MG63 (cell line): ENCODE results near the gene ADAMTS2. TPM values are rescaled to one million over a fixed set of nuclear protein-coding genes. Genes with fewer than 3 reads are reported as not detected.

Experiments used
- DNase-seq: peaks from one replicate; pipeline ENCODE4 v3.0.0-alpha.2; 2020
- H3K27me3 ChIP-seq: fragments of 250-450 bp; sonication (Bioruptor Pico); 2 replicates; pipeline ENCODE4 v1.5.1; 2020; ENCODE audit warnings: mild to moderate bottlenecking, moderate library complexity
- H3K36me3 ChIP-seq: fragments of 250-450 bp; sonication (Bioruptor Pico); 2 replicates; pipeline ENCODE4 v1.5.1; 2020; ENCODE audit warnings: mild to moderate bottlenecking, moderate library complexity
- H3K4me3 ChIP-seq: fragments of 250-450 bp; sonication (Bioruptor Pico); 2 replicates; pipeline ENCODE4 v1.5.1; 2020; ENCODE audit warnings: mild to moderate bottlenecking, moderate library complexity
- H3K9me3 ChIP-seq: fragments of 250-450 bp; sonication (Bioruptor Pico); 2 replicates; pipeline ENCODE4 v1.5.1; 2020; ENCODE audit warnings: mild to moderate bottlenecking, moderate library complexity
- total RNA-seq: library from RNA; depleted of rRNA; stranded (reverse); fragments of >200 nt; shearing (Covaris generic); gene quantifications from 2 replicates; pipeline ENCODE4 v1.2.3, GENCODE V29; 2014; ENCODE audit warnings: low replicate concordance

ADAMTS2 gene
- total RNA-seq, 1 experiment from 2014 or later, result 141 TPM

GRCh38 chr5:179151286-179152118 is 193.8 kb downstream of the ADAMTS2 start:
- DNase-seq, result no peak
- no peak overlapping the region for H3K4me3 ChIP-seq
- no peaks in the 10 kb centered on the region for H3K9me3 ChIP-seq
- H3K27me3 ChIP-seq, result no peaks in the 10 kb centered on the region
- peaks cover 90% of the 10 kb centered on the region for H3K36me3 ChIP-seq

GRCh38 chr5:179150011-179150410 is 195.2 kb downstream of the ADAMTS2 start:
- Histone ChIP-seq H3K27me3 (no peaks in the 10 kb centered on the region), H3K36me3 (peaks cover 86% of the 10 kb centered on the region), H3K4me3 (no peak overlapping the region), H3K9me3 (no peaks in the 10 kb centered on the region)
- no peak for DNase-seq

DNA sequence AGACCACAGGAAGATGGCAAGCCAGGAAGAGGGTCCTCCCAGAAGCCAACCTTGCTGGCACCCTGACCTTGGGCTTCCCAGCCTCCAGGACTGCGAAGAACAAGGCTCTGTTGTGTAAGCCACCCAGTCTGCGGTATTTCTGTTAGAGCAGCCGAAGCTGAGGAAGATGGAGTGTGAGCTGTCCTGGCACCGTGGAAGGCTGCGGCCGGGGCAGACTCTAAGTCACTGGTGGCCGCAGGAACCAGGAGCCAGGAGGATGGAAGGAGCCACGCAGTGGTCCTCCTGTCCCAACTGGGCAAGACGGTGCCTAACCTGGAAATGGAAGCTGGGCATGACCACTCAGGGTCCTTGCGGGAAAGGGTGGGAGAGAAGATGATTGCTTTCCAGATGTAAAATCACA is 196.0 kb downstream of the ADAMTS2 start:
- Histone ChIP-seq H3K9me3 (no peaks in the 10 kb centered on the region), H3K4me3 (no peak overlapping the region), H3K36me3 (peaks cover 79% of the 10 kb centered on the region), H3K27me3 (no peaks in the 10 kb centered on the region)
- DNase-seq, result no peak

DNA sequence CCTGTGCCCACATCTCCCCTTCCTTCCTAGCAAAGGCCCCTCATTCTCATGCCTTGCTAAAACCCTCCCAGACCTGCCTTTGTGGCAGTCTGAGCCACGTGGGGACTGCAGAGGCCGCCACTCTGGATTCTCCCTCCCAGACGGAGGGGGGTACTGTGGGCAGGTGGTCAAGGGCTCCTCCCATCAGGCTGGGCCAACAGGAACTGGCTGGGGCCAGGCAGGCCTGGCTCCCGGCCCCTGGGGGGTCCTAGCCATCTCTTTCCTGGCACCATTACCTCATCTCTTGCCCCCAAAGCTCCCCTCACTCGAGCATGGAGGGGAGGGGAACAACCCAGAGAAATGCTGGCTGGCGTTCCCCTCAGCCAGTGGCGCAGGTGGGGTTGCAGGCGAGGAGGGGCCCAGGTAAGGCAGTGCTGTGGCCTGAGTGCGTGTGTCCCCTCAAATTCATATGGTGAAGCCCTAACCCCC is 196.5 kb downstream of the ADAMTS2 start:
- H3K4me3 ChIP-seq, result no peak overlapping the region
- H3K9me3 ChIP-seq, result no peaks in the 10 kb centered on the region
- H3K36me3 ChIP-seq, result peaks cover 73% of the 10 kb centered on the region
- no peak for DNase-seq
- no peaks in the 10 kb centered on the region for H3K27me3 ChIP-seq

- no peak overlapping the region for H3K4me3 ChIP-seq
- peaks cover 68% of the 10 kb centered on the region for H3K36me3 ChIP-seq
- DNase-seq, result no peak
- H3K27me3 ChIP-seq, result no peaks in the 10 kb centered on the region
- H3K9me3 ChIP-seq, result no peaks in the 10 kb centered on the region
These were observed 197.1 kb downstream of the ADAMTS2 start for GRCh38 chr5:179147991-179148702.

DNA sequence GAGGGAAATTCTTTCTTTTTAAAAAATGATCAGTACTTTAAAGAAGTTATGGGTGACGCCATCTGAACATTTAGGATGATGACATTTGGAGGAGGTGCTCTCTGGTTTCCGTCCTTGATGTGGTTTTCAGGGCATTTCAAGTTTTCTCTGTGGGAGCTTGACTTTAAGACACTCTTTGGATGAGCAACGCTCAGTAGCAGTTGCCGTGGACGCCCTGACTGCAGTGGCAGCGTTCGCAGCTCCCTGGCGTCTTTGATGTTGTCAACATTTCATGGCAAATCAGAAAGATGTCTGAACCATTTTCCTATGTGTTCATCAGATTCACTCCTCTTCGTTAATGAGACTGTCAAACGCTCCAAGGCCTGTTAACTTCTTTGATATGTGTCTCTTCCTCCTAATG is 199.0 kb downstream of the ADAMTS2 start:
- no peaks in the 10 kb centered on the region for H3K9me3 ChIP-seq
- no peak overlapping the region for H3K4me3 ChIP-seq
- no peaks in the 10 kb centered on the region for H3K27me3 ChIP-seq
- DNase-seq, result no peak
- peaks cover 58% of the 10 kb centered on the region for H3K36me3 ChIP-seq

GRCh38 chr5:179143446-179143845 is 201.8 kb downstream of the ADAMTS2 start:
- Histone ChIP-seq H3K36me3 (peaks cover 47% of the 10 kb centered on the region), H3K4me3 (no peak overlapping the region), H3K9me3 (no peaks in the 10 kb centered on the region), H3K27me3 (no peaks in the 10 kb centered on the region)
- no peak for DNase-seq

DNA sequence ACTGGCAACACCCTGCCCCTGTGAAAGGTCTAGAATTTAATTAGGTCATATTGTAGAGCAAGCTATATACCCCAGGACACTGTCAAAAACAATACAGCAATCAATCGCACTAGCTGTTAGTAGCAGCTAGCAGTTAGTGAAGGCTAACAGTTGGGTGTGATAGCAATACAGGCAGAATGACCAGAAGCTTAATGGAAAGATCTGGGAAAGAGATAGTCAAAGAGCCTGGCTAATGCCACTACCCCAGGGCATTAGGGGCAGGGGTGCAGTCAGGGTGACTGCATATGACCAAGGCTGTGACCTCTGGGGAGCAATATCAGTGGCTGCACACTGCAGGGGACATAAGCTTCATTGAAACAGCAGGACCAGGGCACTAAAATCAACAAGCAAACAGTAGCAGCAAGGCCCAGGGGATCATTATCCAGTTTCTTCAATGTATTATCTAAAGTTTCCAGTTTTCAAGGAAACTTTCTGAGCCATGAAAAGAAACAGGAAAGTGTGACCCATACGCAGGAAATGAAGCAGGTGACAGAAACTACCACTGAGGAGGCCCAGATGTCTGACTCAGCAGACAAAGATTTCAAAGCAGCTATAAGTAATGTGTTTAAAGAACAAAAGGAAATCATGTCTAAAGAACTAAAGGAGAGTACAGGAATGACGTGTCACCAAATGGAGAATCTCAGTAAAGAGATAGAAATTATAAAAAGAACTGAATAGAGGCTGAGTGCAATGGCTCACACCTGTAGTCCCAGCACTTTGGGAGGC is 202.6 kb downstream of the ADAMTS2 start:
- H3K4me3 ChIP-seq, result no peak overlapping the region
- DNase-seq, result no peak
- H3K27me3 ChIP-seq, result no peaks in the 10 kb centered on the region
- H3K36me3 ChIP-seq, result peaks cover 48% of the 10 kb centered on the region
- H3K9me3 ChIP-seq, result no peaks in the 10 kb centered on the region

- no peak overlapping the region for H3K4me3 ChIP-seq
- peaks cover 47% of the 10 kb centered on the region for H3K36me3 ChIP-seq
- no peaks in the 10 kb centered on the region for H3K9me3 ChIP-seq
- H3K27me3 ChIP-seq, result no peaks in the 10 kb centered on the region
- DNase-seq, result no peak
These were observed 203.4 kb downstream of the ADAMTS2 start for GRCh38 chr5:179141867-179142266.

DNA sequence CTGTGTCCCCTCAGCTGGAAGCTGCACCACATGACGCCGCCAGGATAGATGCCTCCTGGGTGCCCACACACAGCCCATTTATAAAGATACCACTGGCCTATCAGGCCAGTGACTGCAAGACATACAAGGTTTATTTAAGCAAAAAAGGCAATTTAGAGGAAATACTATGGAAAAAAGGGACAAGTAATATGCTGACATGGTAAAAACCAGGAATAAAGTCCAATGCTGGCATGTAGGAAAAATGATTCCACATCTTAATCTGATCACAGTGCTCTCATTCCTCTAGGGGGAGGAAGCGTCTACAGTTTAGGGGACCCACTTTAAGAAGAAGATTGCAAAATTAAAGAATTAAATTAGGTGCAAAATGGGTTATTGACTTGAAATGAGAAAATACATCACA is 205.0 kb downstream of the ADAMTS2 start:
- Histone ChIP-seq H3K36me3 (peaks cover 51% of the 10 kb centered on the region), H3K4me3 (no peak overlapping the region), H3K27me3 (no peaks in the 10 kb centered on the region), H3K9me3 (no peaks in the 10 kb centered on the region)
- no peak for DNase-seq

GRCh38 chr5:179139936-179140235 is 205.4 kb downstream of the ADAMTS2 start:
- no peaks in the 10 kb centered on the region for H3K9me3 ChIP-seq
- no peak overlapping the region for H3K4me3 ChIP-seq
- no peak for DNase-seq
- no peaks in the 10 kb centered on the region for H3K27me3 ChIP-seq
- H3K36me3 ChIP-seq, result peaks cover 51% of the 10 kb centered on the region

GRCh38 chr5:179139111-179139935 is 205.9 kb downstream of the ADAMTS2 start:
- DNase-seq, result no peak
- Histone ChIP-seq H3K27me3 (no peaks in the 10 kb centered on the region), H3K9me3 (no peaks in the 10 kb centered on the region), H3K4me3 (no peak overlapping the region), H3K36me3 (peaks cover 52% of the 10 kb centered on the region)

GRCh38 chr5:179138568-179138925 is 206.7 kb downstream of the ADAMTS2 start:
- peaks cover 57% of the 10 kb centered on the region for H3K36me3 ChIP-seq
- H3K4me3 ChIP-seq, result no peak overlapping the region
- no peak for DNase-seq
- H3K9me3 ChIP-seq, result no peaks in the 10 kb centered on the region
- H3K27me3 ChIP-seq, result no peaks in the 10 kb centered on the region

DNA sequence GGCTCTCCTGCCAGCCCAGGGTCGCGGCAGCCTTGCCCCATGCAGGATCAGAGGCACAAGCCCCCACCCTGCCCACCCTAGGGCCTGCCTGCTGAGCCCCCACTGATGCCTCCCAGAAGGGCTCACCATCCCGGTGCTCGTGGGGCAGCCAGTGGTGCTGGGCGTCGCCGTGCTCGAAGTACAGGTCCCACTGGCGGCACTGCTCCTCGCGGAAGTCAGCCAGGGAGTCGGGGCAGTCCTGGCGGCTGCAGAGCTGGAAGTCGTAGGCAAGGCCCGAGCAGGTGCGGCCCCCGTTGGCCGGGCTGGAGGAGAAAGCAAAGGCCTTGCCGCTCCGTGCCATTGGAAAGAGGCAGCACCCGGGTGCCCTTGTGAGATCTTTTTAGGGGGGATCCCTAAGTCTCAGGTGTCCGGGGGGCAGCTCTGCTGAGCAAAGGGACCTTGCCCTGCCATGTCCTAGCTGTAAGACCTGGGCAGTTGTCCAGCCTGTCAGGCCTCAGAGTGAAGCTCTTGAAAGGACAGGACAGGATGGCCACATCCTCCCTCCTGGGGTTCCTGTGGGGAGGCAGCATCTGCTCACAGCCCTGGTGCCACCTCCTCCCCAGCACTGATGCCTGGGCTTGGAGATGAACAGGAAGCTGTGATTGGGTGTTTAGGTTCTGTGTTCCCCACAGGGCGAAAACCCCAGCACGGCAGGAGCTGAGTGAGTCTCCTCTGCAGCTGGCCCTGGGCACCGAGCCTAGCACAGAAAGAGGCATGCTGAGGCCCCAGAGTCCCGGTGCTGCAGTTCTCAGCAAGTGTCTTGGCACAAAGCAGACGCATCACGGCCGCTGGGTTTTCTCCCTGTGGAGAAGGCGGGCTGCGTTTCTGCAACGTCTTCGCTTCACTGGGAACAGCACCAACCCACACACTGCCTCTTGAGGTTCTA is 207.4 kb downstream of the ADAMTS2 start:
- Histone ChIP-seq H3K27me3 (no peaks in the 10 kb centered on the region), H3K36me3 (peaks cover 59% of the 10 kb centered on the region), H3K4me3 (no peak overlapping the region), H3K9me3 (no peaks in the 10 kb centered on the region)
- peak; percentile 32 for DNase-seq

- no peak overlapping the region for H3K4me3 ChIP-seq
- no peak for DNase-seq
- H3K36me3 ChIP-seq, result peaks cover 60% of the 10 kb centered on the region
- no peaks in the 10 kb centered on the region for H3K9me3 ChIP-seq
- no peaks in the 10 kb centered on the region for H3K27me3 ChIP-seq
These were observed 208.1 kb downstream of the ADAMTS2 start for GRCh38 chr5:179137016-179137642.
